ENCODE data around the gene VTN. TPM values are rescaled to one million over a fixed set of nuclear protein-coding genes. Genes with fewer than 3 reads are reported as not detected.

The VTN gene
- total and polyA plus RNA-seq, 2 experiments from 2014 or later: 0.16 TPM; not detected in 1

DNA sequence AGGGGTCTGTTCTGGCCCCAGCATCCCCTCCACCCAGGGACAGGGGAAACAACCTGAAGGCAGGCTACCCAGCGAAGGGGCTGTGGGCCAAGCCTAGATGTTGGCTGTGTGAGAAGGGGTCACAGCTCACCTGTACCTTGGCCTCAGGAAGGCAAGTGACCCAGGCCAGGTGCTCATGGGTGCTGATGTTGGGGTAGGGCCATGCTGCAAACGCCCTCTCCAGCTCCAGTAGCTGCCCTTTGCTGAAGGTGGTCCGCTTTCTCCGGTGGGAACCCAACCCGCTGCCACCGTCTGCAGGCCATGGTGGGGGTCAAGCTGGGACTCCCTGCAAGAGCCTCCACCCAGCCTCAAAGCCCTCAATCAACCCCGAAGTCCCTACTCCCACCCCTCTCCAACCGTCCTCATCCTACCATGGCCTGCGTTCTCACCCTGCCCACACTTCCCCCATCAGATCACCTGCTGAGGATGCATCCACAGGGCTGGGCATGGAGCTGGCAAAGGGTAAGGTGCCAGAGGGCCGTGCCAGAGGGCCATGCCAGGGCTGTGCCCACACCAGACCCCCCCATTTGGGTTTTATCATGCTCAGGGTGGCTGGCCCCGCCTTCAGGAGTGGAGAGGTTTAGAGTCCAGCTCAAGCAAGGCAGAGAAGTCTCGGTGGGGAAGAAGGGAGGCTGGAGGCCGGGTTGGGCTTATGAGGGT, 5.3 kb downstream of the VTN start, which contains the start of gene SEBOX:
Gene SEBOX (minus strand): TSS at position 535 of the 699 bp plus-strand sequence. CDS start 48 bp downstream, at position 487.
- H3K4me2 ChIP-seq: no peak within 1 kb of the TSS
- no peak for DNase-seq (ENCODE audit: low spot score)
- H3K4me1 ChIP-seq (ENCODE audit: insufficient read depth): no peaks in the 10 kb centered on the region
- peaks cover 25% of the 10 kb centered on the region for H3K36me3 Mint-ChIP-seq (ENCODE audit: low read depth)
- H4K20me1 ChIP-seq (replicated peaks; ENCODE audit: insufficient read depth): no peaks in the 10 kb centered on the region; the same call in 1 of the 2 replicates
- H3K27ac Mint-ChIP-seq: no peak within 1 kb of the TSS
- no peaks in the 10 kb centered on the region for H3K9me3 Mint-ChIP-seq
- no peak within 1 kb of the TSS for H2AFZ ChIP-seq
- no peaks in the 10 kb centered on the region for H3K27me3 ChIP-seq (ENCODE audit: insufficient read depth)
- peaks cover 13% of the 10 kb centered on the region for H3K36me3 ChIP-seq (ENCODE audit: insufficient read depth)
- H3F3A ChIP-seq (replicated peaks; ENCODE audit: low read depth): no peaks in the 10 kb centered on the region
- peaks cover 8% of the 10 kb centered on the region for H3K27me3 Mint-ChIP-seq (ENCODE audit: insufficient read depth, low read depth, poor library complexity)
- TF ChIP-seq ZNF331 (CRISPR knock-in tag; IDR thresholded peaks at IDR 0.05; ENCODE audit: low read depth): no peak
- no peak for TF ChIP-seq EZH2 (IDR thresholded peaks at IDR 0.05; ENCODE audit: low read depth, unreplicated experiment)
- TF ChIP-seq, protein P1, sequence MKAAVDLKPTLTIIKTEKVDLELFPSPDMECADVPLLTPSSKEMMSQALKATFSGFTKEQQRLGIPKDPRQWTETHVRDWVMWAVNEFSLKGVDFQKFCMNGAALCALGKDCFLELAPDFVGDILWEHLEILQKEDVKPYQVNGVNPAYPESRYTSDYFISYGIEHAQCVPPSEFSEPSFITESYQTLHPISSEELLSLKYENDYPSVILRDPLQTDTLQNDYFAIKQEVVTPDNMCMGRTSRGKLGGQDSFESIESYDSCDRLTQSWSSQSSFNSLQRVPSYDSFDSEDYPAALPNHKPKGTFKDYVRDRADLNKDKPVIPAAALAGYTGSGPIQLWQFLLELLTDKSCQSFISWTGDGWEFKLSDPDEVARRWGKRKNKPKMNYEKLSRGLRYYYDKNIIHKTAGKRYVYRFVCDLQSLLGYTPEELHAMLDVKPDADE (IDR thresholded peaks at IDR 0.05): no peak
- TF ChIP-seq POLR2AphosphoS5 (IDR thresholded peaks at IDR 0.05; ENCODE audit: low read depth): no peak
- no peak for TF ChIP-seq ZNF114 (CRISPR knock-in tag; IDR thresholded peaks at IDR 0.05)
- no peak for TF ChIP-seq STAT1 (IDR thresholded peaks at IDR 0.05; ENCODE audit: unreplicated experiment)
- no peaks in the 10 kb centered on the region for H3K79me2 ChIP-seq (replicated peaks; ENCODE audit: insufficient read depth)
- H3K4me3 Mint-ChIP-seq: no peak within 1 kb of the TSS
- no peak within 1 kb of the TSS for H3K27ac ChIP-seq (ENCODE audit: low read depth)
- peaks cover 3% of the 10 kb centered on the region for H3K4me1 Mint-ChIP-seq
- no peak within 1 kb of the TSS for H3K4me3 ChIP-seq
- ATAC-seq: no peak
- H3K9me2 ChIP-seq (ENCODE audit: insufficient read depth): no peaks in the 10 kb centered on the region

DNA sequence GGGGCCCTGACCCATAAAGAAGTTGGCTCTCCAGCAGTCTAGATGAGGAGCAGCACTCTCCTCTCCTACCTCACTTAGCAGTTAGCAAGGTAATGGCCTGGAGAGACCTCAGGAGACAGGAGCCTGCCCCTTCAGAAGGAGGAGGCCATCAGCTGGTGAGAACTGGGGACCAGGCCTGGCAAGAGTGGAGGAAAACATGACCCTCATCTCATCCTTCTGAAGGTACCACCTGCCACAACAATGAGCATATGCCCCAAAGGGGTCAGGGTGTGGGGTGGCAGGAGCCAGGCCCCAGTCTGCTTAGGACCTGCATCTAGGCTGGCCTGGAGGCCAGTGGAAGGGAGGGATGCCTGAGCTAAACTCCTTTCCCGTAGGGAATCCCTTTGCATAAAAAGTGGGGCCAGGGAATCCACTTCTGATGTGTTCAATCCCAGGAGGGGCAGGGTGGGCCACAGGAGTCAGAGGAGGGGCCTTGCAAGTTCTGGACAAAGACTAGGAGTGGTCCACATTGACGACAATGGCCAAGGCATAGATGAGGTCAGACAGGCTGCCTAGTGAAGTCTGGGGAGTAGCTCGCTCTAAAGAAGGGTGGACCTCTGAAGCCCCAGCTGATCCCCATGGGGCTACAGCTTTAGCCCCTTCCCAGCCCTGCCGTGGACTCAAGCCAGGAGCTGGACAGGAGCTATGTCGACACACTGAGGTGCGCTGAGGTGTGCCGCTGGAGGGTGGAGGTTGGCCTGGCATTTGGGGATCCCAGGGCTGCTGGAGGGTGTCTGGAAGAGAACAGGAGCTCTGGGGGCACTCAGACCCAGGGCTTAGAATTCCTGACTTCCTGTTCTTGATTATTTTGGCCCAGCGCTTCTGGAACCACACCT, 6.1 kb downstream of the VTN start:
- DNase-seq (ENCODE audit: low spot score): no peak
- Mint-ChIP-seq H3K27me3 (ENCODE audit: insufficient read depth, low read depth, poor library complexity) (peaks cover 6% of the 10 kb centered on the region), H3K4me3 (no peak overlapping the region), H3K36me3 (ENCODE audit: low read depth) (peaks cover 31% of the 10 kb centered on the region), H3K27ac (no peak overlapping the region), H3K4me1 (no peaks in the 10 kb centered on the region), H3K9me3 (no peaks in the 10 kb centered on the region)
- no peak overlapping the region for H3K4me2 ChIP-seq
- no peak overlapping the region for H2AFZ ChIP-seq
- H3K79me2 ChIP-seq (replicated peaks; ENCODE audit: insufficient read depth): no peaks in the 10 kb centered on the region; the same call in 1 of the 2 replicates
- H3F3A ChIP-seq (replicated peaks; ENCODE audit: low read depth): no peaks in the 10 kb centered on the region
- peaks cover 13% of the 10 kb centered on the region for H3K36me3 ChIP-seq (ENCODE audit: insufficient read depth)
- H4K20me1 ChIP-seq (replicated peaks; ENCODE audit: insufficient read depth): no peaks in the 10 kb centered on the region; the same call in 1 of the 2 replicates
- no peaks in the 10 kb centered on the region for H3K9me2 ChIP-seq (ENCODE audit: insufficient read depth)
- no peaks in the 10 kb centered on the region for H3K4me1 ChIP-seq (ENCODE audit: insufficient read depth)
- no peak overlapping the region for H3K27ac ChIP-seq (ENCODE audit: low read depth)
- no peaks in the 10 kb centered on the region for H3K27me3 ChIP-seq (ENCODE audit: insufficient read depth)
- no peak overlapping the region for H3K4me3 ChIP-seq
- ATAC-seq: no peak
- no peak for TF ChIP-seq ZNF331 (CRISPR knock-in tag; IDR thresholded peaks at IDR 0.05; ENCODE audit: low read depth)
- TF ChIP-seq, protein P1 (IDR thresholded peaks at IDR 0.05): no peak
- TF ChIP-seq EZH2phosphoT487 (IDR thresholded peaks at IDR 0.05; ENCODE audit: unreplicated experiment): no peak
- no peak for TF ChIP-seq NANOG (IDR thresholded peaks at IDR 0.05; ENCODE audit: borderline replicate concordance)
- TF ChIP-seq POLR2AphosphoS5 (IDR thresholded peaks at IDR 0.05; ENCODE audit: low read depth): no peak
- no peak for TF ChIP-seq JUNB (IDR thresholded peaks at IDR 0.05; ENCODE audit: unreplicated experiment)
- TF ChIP-seq, protein P2, sequence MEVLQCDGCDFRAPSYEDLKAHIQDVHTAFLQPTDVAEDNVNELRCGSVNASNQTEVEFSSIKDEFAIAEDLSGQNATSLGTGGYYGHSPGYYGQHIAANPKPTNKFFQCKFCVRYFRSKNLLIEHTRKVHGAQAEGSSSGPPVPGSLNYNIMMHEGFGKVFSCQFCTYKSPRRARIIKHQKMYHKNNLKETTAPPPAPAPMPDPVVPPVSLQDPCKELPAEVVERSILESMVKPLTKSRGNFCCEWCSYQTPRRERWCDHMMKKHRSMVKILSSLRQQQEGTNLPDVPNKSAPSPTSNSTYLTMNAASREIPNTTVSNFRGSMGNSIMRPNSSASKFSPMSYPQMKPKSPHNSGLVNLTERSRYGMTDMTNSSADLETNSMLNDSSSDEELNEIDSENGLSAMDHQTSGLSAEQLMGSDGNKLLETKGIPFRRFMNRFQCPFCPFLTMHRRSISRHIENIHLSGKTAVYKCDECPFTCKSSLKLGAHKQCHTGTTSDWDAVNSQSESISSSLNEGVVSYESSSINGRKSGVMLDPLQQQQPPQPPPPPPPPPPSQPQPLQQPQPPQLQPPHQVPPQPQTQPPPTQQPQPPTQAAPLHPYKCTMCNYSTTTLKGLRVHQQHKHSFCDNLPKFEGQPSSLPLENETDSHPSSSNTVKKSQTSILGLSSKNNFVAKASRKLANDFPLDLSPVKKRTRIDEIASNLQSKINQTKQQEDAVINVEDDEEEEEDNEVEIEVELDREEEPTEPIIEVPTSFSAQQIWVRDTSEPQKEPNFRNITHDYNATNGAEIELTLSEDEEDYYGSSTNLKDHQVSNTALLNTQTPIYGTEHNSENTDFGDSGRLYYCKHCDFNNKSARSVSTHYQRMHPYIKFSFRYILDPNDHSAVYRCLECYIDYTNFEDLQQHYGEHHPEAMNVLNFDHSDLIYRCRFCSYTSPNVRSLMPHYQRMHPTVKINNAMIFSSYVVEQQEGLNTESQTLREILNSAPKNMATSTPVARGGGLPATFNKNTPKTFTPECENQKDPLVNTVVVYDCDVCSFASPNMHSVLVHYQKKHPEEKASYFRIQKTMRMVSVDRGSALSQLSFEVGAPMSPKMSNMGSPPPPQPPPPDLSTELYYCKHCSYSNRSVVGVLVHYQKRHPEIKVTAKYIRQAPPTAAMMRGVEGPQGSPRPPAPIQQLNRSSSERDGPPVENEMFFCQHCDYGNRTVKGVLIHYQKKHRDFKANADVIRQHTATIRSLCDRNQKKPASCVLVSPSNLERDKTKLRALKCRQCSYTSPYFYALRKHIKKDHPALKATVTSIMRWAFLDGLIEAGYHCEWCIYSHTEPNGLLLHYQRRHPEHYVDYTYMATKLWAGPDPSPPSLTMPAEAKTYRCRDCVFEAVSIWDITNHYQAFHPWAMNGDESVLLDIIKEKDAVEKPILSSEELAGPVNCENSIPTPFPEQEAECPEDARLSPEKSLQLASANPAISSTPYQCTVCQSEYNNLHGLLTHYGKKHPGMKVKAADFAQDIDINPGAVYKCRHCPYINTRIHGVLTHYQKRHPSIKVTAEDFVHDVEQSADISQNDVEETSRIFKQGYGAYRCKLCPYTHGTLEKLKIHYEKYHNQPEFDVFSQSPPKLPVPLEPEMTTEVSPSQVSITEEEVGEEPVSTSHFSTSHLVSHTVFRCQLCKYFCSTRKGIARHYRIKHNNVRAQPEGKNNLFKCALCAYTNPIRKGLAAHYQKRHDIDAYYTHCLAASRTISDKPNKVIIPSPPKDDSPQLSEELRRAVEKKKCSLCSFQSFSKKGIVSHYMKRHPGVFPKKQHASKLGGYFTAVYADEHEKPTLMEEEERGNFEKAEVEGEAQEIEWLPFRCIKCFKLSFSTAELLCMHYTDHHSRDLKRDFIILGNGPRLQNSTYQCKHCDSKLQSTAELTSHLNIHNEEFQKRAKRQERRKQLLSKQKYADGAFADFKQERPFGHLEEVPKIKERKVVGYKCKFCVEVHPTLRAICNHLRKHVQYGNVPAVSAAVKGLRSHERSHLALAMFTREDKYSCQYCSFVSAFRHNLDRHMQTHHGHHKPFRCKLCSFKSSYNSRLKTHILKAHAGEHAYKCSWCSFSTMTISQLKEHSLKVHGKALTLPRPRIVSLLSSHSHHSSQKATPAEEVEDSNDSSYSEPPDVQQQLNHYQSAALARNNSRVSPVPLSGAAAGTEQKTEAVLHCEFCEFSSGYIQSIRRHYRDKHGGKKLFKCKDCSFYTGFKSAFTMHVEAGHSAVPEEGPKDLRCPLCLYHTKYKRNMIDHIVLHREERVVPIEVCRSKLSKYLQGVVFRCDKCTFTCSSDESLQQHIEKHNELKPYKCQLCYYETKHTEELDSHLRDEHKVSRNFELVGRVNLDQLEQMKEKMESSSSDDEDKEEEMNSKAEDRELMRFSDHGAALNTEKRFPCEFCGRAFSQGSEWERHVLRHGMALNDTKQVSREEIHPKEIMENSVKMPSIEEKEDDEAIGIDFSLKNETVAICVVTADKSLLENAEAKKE (CRISPR knock-in tag; IDR thresholded peaks at IDR 0.05): no peak
- no peak for TF ChIP-seq EZH2 (IDR thresholded peaks at IDR 0.05; ENCODE audit: low read depth, unreplicated experiment)

Data from GM23338 (cell line).